Calu3 (cell line): ENCODE results near the gene PCBP4. TPM values are rescaled to one million over a fixed set of nuclear protein-coding genes. Genes with fewer than 3 reads are reported as not detected.

Source experiments
- BruUV-seq: library from RNA; stranded (reverse); fragments of 400-500 nt; replicated peaks from 2 replicates; lab custom pipeline; 2021; lab: Mats Ljungman, UMichigan
- CTCF ChIA-PET: fragments of 300-600 bp; sonication (Branson Sonifier 250); formaldehyde crosslinking; loops from one replicate; lab custom pipeline; 2022; ENCODE audit warnings: antibody characterized with exemption; lab: Charles Lee
- DNase-seq: peaks from one replicate; pipeline ENCODE4 v3.0.0; 2022
- H3K27ac Mint-ChIP-seq: one replicate; pipeline ENCODE4 v1.8.0; 2022; ENCODE audit warnings: mixed read lengths; ENCODE audit not compliant: unreplicated experiment
- H3K27me3 Mint-ChIP-seq: one replicate; pipeline ENCODE4 v1.8.0; 2022; ENCODE audit warnings: mixed read lengths; ENCODE audit not compliant: unreplicated experiment
- H3K36me3 Mint-ChIP-seq: one replicate; pipeline ENCODE4 v1.8.0; 2022; ENCODE audit warnings: mild to moderate bottlenecking, moderate library complexity, mixed read lengths; ENCODE audit not compliant: insufficient read depth, unreplicated experiment
- H3K4me1 Mint-ChIP-seq: one replicate; pipeline ENCODE4 v1.8.0; 2022; ENCODE audit warnings: mild to moderate bottlenecking, low read depth, mixed read lengths; ENCODE audit not compliant: unreplicated experiment
- H3K4me3 Mint-ChIP-seq: one replicate; pipeline ENCODE4 v1.8.0; 2022; ENCODE audit warnings: mild to moderate bottlenecking, low read depth, moderate library complexity, mixed read lengths; ENCODE audit not compliant: unreplicated experiment
- H3K9me3 Mint-ChIP-seq: one replicate; pipeline ENCODE4 v1.8.0; 2022; ENCODE audit warnings: low read depth, mixed read lengths; ENCODE audit not compliant: unreplicated experiment
- intact Hi-C: fragments of 100-400 bp; cut with micrococcal nuclease; formaldehyde crosslinking; loops from one replicate; pipeline ENCODE4 v1.10.0; 2022; ENCODE audit not compliant: unreplicated experiment
- total RNA-seq: library from RNA; stranded (reverse); gene quantifications from 2 replicates; pipeline ENCODE4 v1.2.3, GENCODE V29; 2022
- TF ChIP-seq, protein P1 (sequence below): fragments of 200-600 bp; IDR thresholded peaks from one replicate; pipeline ENCODE4 v1.8.0; 2022; ENCODE audit warnings: antibody characterized with exemption; ENCODE audit not compliant: unreplicated experiment

PCBP4 gene
- total RNA-seq, 1 experiment from 2014 or later = 31.5 TPM

DNA sequence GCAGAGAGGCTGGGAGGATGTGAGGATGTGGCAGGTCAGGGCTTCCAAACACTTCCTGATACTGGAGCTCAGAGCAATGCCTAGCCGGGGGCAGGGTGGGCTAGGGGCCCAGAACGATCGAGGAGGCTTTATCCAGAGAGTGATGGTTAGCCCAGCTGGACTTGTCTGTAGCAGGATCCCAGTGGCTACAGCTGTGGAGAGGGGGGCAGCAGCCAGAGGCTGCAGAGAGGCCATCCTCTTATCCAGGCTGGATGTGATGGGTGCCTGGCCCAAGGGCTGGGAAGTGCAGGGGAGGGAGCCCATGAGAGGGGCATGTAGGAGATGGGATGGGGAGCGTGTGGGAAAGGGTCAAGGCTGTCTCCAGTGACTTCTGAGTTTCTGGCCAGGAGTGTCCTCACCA is 20.5 kb downstream of the PCBP4 start:
- no peak overlapping the region for H3K27ac Mint-ChIP-seq
- CTCF ChIA-PET = no interaction called here
- no TSS peak for BruUV-seq

DNA sequence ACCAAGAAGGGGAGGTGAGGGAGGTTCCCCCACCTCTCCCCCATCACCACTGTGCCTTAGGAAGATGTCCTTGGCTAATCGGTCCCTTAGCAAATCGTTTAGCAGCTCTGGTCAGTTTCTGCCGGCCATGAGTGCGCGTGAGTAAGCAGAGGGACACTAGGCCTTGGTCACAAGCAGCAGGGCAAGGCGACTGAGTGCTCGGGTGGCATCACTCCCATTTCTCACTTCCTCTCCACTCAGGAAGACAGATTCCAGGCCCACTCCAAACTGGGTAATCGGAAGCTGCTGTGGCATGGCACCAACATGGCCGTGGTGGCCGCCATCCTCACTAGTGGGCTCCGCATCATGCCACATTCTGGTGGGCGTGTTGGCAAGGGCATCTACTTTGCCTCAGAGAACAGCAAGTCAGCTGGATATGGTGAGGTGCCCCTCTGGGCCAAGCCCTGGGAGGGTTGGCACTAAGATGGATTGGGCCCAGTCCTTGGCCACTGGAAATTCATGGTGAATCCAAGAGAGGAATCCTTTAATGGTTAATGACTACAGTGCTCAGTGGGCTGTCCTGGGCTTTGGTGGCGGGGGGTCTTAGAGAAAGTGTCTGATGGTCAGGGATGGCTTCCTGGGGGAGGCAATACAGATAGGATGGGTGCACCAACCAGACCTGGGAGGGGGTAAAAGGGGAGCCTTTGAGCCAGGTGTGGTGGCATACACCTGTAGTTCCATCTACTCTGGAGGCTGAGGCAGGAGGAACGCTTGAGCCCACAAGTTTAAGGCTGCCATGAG is 21.1 kb downstream of the PCBP4 start:
- TF ChIP-seq, protein P1, sequence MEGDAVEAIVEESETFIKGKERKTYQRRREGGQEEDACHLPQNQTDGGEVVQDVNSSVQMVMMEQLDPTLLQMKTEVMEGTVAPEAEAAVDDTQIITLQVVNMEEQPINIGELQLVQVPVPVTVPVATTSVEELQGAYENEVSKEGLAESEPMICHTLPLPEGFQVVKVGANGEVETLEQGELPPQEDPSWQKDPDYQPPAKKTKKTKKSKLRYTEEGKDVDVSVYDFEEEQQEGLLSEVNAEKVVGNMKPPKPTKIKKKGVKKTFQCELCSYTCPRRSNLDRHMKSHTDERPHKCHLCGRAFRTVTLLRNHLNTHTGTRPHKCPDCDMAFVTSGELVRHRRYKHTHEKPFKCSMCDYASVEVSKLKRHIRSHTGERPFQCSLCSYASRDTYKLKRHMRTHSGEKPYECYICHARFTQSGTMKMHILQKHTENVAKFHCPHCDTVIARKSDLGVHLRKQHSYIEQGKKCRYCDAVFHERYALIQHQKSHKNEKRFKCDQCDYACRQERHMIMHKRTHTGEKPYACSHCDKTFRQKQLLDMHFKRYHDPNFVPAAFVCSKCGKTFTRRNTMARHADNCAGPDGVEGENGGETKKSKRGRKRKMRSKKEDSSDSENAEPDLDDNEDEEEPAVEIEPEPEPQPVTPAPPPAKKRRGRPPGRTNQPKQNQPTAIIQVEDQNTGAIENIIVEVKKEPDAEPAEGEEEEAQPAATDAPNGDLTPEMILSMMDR = no peak
- H3K36me3 Mint-ChIP-seq = peaks cover 21% of the 10 kb centered on the region
- H3K9me3 Mint-ChIP-seq = no peaks in the 10 kb centered on the region
- H3K27me3 Mint-ChIP-seq = peaks cover 4% of the 10 kb centered on the region
- H3K27ac Mint-ChIP-seq = no peak overlapping the region
- H3K4me1 Mint-ChIP-seq = peaks cover 7% of the 10 kb centered on the region
- intact Hi-C loops = no loop called here
- BruUV-seq = no TSS peak
- DNase-seq = no peak
- CTCF ChIA-PET = interaction anchor here (0.6 kb wide), 1 partner anchor 66 kb away, joined by 6 read pairs; no protein-coding TSS in a partner anchor
- H3K4me3 Mint-ChIP-seq = no peak overlapping the region

More for the DNA sequence above, 20.5 kb downstream of the PCBP4 start:
- H3K36me3 Mint-ChIP-seq = peaks cover 15% of the 10 kb centered on the region
- intact Hi-C loops = no loop called here
- H3K9me3 Mint-ChIP-seq = no peaks in the 10 kb centered on the region
- peaks cover 6% of the 10 kb centered on the region for H3K4me1 Mint-ChIP-seq
- TF ChIP-seq, protein P1 = no peak
- H3K27me3 Mint-ChIP-seq = peaks cover 11% of the 10 kb centered on the region
- no peak overlapping the region for H3K4me3 Mint-ChIP-seq
- DNase-seq = no peak

DNA sequence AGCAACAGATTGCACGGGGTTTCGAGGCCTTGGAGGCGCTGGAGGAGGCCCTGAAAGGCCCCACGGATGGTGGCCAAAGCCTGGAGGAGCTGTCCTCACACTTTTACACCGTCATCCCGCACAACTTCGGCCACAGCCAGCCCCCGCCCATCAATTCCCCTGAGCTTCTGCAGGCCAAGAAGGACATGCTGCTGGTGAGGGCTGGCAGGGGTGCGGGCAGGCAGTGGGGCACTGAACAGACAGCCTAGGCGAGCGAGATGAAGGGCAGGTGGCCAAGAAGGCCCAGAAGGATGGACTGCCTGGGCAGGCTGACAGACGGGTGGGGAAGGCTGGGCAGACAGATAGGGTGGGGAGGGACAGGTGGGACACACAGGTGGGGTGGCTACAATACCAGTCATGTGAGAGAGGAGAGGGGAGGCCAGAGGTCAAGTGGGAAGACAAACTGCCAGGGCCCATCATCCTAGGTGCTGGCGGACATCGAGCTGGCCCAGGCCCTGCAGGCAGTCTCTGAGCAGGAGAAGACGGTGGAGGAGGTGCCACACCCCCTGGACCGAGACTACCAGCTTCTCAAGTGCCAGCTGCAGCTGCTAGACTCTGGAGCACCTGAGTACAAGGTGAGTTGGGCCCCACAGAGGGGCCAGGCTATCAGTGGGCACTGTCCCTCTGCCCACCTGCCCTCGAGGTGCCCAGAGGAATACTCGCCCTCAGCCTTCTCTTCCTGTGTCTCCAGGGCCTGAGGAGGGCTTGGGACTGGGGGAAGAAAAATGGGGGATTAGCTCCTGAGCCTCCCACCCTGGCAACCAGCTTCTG is 22.0 kb downstream of the PCBP4 start:
- H3K36me3 Mint-ChIP-seq = peaks cover 28% of the 10 kb centered on the region
- H3K4me1 Mint-ChIP-seq = peaks cover 15% of the 10 kb centered on the region
- no peaks in the 10 kb centered on the region for H3K27me3 Mint-ChIP-seq
- intact Hi-C loops = no loop called here
- no peak overlapping the region for H3K4me3 Mint-ChIP-seq
- H3K9me3 Mint-ChIP-seq = no peaks in the 10 kb centered on the region
- no peak overlapping the region for H3K27ac Mint-ChIP-seq
- TF ChIP-seq, protein P1 = no peak
- BruUV-seq = no TSS peak
- CTCF ChIA-PET = interaction anchor here (0.6 kb wide), 1 partner anchor 67 kb away, joined by 6 read pairs; no protein-coding TSS in a partner anchor
- no peak for DNase-seq

DNA sequence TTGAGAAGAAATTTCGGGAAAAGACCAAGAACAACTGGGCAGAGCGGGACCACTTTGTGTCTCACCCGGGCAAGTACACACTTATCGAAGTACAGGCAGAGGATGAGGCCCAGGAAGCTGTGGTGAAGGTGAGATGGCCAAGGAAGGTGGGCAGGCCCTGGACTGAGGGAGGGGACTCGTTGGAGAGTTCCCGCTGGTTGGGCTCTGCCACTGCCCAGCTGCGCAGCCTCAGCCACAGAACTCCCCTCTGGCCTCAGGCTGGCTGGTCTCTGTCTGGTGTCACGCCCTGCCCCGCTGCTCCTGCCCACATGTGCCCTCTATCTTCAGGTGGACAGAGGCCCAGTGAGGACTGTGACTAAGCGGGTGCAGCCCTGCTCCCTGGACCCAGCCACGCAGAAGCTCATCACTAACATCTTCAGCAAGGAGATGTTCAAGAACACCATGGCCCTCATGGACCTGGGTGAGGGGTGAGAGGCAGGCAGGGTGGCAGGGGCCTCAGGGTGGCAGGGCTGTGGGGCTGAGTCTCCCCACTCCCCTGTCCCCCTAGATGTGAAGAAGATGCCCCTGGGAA is 22.7 kb downstream of the PCBP4 start:
- TSS peak; percentile 26 for BruUV-seq
- peaks cover 28% of the 10 kb centered on the region for H3K36me3 Mint-ChIP-seq
- no peak overlapping the region for H3K27ac Mint-ChIP-seq
- no peaks in the 10 kb centered on the region for H3K27me3 Mint-ChIP-seq
- intact Hi-C loops = loop anchor here (5.0 kb wide), 1 partner anchor 113 kb away; the partner anchor contains the start of gene DUSP7
- H3K9me3 Mint-ChIP-seq = no peaks in the 10 kb centered on the region
- H3K4me3 Mint-ChIP-seq = no peak overlapping the region
- CTCF ChIA-PET = interaction anchor here (0.9 kb wide), 1 partner anchor 323 kb away, joined by 3 read pairs; no protein-coding TSS in a partner anchor
- TF ChIP-seq, protein P1 = no peak
- DNase-seq = no peak
- H3K4me1 Mint-ChIP-seq = peaks cover 15% of the 10 kb centered on the region
